Stimulated activated CD8-positive, alpha-beta memory T cell treated with anti-CD3 and anti-CD28 coated beads, Interleukin-15, amount 100 ng/mL, for 1 hour (primary cell): ENCODE results near the gene ZDBF2.
"Not testable (repeated sequence)": the region's sequence is repeated elsewhere in the genome, so short reads cannot be mapped to it uniquely, and the experiment has no call there.

Source experiments
- DNase-seq: peaks from one replicate; pipeline ENCODE4 v3.0.0-alpha.2; 2020; ENCODE audit warnings: low read depth

Gene ZDBF2

DNA sequence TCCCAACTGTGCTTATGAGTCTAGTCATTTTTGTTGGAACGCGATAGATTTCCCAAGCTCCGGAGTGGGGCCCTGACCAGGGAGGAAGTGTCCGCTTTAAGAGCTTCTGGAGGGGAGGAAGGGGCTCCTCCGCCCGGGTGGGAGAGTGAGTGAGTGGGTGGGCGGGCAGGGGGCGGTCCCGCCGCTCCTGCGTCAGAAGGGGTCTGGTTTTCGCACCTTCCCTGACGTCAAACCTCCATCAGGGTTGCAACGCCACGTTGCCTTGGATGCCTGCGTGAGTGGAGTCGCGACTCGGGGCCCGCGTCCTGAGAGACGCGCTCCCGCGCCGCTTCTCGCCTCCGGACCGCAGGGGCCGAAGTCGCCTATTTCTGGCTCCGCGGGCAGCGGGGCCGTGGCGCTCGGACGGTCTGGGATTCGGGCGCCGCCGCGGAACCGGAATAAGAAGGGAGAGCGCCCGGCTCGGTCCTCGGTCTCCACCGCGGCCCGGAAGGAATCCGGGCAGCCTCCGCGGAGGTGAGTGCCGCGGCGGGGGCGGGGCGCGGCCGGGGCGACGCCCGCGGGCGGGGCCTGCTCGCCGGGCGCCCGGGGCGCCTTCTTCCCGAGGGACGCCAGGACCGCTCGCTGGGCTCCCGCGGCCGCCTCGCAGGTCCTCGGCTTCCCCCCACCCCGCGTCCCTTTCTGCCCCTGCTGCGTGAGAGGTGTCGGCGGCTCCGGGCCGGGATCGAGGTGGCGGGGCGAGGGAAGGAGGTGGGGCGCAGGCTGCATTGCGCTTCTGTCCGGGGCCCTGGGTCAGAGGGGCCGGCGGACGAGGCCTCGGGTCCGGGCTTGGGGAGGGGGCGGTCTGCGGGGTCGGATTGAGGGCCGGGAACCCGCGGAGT lies at the start of gene ZDBF2:
Gene ZDBF2, plus strand, starts transcription at position 230 of the 878 bp plus-strand sequence. CDS start 7,187 bp downstream, outside the sequence.
- no peak for DNase-seq

DNA sequence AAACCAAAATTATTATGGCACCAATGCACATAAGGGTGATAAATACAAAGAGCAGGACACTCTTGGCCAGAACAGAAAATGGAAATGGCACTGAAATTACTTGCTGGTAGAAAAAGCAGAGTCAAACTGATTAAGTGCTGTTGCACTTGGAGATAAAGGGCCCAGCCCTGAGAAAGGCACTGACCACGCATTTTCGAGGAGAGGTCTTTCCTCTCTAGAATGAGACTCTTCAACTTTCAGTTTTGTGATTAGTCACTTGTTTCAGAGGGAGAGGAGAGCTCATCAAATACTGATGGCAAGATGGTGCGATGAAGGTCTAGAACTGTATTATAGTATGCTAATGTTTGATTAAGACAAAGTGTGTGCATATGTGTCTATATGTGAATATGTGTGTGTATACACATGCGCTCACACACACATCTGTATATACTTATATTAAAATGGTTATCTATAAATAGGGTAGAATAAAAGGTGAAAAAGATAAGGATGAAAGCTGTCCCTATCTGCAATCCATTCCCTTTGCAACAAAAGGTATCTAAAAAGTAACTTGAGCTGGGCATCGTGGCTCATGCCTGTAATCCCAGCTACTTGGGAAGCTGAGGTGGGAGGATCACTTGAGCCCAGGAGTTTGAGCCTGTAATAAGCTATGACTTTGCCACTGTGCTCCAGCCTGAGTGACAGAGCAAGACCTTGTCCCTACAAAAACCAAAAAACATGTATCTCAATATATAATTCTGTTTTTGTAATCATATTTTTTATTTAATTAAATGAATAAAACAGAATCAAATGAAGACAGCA lies 48.8 kb upstream of the ZDBF2 start:
- DNase-seq: no peak

DNA sequence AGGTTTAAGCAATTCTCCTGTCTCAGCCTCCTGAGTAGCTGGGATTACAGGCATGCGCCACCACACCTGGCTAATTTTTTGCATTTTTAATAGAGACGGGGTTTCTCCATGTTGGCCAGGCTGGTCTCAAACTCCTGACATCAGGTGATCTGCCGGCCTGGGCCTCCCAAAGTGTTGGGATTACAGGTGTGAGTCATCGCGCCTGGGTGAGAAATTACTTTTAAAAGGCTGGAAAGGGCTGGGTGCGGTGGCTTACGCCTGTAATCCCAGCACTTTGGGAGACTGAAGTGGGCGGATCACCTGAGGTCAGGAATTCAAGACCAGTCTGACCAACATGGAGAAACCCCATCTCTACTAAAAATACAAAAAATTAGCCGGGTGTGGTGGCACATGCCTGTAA lies 45.8 kb upstream of the ZDBF2 start:
- not testable (repeated sequence) for DNase-seq

DNA sequence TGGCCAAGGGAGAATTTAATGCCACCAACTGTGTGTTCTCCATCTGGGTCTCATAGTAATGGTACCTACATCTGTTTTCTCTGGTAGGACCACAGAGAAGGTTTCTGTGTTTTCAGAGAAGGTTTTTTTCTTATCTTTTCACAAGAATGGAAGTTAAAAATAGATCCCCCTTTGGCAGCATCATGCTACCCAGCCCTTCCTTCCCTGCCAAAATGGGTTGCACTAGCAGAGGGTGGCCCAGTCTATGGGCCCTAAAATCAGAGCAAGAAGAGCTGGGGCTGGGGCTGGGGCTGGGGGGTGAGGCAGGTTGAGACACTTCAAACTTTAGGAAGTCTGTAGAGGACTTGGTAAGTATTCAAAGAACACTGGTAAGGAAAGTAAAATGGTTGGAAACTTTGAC lies 44.8 kb upstream of the ZDBF2 start:
- no peak for DNase-seq

DNA sequence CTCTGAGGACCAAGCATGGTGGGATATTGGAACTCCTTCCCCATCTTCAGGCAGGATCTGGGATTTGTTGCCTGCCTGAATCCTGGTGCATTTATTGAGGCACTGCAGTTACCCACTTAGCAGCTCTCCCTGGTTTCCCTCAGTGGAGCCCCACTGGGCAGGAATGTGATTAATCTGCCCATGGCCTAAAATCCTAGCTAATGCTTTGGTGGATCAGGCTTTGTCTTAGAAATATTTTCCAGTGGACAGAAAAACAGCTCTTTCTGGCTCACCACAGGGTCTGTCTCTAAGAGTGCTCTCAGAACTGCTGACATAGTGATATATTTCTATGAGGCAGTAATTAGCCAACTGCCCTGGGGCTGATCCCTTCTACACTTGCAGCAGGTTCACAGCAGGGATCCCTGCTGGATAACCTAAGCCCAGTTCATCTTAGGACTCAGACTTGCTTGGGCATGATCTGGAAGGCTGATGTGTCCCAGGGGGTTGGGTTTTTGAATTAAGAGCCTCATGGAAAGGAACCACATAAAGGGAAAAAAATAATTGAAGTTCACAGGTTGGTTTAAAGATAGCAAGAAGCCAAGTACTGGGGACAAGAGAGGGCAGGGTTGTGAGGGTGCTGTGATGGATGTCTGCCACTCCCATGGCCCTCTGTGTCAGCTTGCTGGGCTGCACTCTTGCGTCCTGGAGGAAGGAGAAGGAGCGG lies 44.3 kb upstream of the ZDBF2 start:
- no peak for DNase-seq

DNA sequence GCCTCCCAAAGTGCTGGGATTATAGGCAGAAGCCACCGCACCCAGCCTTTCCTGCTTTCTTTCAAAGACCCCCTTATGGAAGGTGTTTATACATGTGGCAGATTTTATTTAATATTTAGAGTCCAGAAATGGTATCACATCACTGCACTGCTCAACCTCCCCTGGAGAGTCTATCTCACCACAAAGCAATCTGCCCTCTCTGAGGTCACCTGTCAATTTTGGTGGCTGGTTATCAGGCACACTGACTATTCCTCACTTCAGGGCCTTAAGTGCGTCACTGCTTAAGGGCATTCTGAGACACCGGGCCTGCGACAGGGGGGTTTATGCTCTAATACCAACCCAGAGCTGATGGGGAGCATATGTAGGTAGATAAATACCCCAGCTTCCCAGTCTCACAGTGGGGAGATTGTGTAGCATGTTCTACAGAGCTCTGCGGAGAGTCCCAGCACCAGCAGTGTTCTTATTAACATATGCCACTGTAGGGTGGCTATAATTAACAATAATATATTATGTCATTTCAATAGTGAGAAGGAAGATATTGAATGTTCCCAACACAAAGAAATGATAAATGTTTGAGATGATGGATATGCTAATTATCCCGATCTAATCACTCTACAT lies 42.7 kb upstream of the ZDBF2 start:
- no peak for DNase-seq

DNA sequence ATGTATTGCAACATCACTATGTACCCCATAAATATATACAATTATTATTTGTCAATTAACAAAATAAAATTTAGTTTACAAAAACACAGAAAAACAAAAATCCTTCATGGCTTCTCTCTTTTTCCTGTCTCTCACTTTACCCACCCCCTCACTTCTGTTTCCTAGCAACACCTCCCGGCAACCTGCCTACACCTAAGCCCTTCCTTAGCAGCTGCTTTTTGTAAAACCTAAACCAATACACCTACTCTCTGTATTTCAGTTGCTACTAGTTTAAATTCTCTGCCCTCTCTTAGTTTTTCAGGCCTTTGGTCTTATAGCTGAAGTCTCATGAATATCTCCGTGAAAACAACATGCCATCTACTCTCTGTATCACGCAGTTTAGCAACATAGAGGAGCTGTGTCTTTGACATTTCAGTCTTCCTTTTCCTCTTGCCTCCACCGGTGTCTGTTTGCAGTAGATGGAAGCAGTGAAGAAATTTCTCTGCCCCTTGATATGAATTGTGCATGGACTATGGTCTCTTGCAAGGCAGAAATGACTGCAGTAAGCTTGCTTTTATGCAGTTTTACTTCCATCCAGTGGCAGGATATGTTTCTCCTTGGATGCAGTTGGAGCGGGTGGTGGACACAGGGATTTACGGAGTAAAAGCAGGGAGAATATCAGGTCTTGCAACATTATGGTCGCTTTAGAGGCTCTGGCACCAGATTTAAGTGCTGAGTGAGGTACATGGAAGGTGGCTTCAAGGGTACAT lies 42.0 kb upstream of the ZDBF2 start:
- DNase-seq: no peak

DNA sequence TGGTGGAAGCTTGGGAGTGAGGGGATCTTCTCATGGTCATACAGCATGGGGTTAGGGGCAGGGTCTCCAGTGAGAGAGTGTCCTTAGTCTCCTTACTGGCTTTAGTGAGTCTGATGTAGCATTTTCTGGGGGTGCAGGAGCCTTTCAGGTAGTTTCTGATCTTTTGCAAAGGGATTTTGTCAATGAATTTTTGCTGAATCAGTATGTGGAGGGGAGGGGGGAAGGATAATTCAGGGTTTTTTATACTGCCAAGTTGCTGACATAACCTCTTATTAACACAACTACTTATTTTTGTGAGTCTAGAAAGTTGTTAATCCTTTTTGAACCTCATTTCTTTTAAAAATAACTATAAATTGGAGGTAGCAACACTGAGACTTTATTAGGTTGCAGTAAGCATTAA lies 35.3 kb upstream of the ZDBF2 start:
- no peak for DNase-seq

DNA sequence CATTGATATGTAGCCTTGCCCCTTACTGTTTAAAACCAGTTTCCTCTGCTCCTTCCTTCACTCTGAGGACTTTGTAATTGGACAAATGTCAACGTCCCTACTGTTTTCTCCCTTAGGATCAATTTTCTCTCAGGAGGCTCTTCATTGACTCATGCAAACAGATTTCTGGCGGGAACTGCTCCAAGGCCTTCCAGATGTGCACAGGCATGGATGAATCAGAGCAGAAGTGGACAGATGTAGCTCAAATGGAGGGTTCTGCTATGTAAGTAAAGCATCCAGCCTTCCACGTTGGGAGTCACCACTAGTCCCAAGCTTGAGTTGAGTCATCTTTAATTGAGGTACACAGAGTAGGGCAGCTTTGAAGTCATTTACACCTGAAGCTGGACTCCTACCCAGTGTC lies 34.1 kb upstream of the ZDBF2 start:
- no peak for DNase-seq

DNA sequence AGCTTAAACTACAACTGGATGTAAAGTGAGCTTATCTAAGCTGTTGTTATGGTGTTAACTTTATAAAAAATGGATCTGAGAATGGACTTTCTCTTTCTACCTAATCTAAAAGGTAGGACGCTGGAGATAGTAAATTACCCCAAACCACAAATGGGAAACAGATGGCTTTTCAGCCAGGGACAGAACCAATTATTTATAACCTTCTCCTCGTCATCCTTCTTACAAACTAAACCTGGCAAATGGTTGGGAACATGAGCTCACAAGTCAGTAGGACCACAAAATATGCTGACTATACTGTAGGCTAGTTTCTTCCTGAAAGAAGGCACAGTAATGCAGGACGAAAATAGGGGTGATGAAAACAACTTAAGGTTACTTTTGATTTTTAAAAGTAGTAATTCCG lies 32.7 kb upstream of the ZDBF2 start:
- no peak for DNase-seq

DNA sequence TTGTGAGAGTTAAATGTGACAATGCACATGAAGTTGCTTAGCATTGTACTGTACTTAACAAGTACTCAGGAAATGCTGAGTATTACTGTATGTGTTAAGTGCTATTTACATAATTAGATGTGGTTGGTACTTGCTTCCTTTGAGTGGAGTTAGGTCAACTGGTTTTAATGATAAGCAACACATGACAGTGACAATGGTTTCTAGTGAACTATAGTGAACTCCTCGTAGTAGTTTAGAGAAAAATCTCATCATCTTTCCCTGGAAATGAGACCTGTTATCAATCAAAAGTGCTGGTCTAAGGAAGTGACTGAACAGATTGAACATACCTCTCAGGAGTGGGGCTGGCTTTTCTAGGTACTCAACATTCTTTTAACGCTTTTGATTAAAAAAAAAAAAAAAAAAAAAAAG lies 29.2 kb upstream of the ZDBF2 start:
- no peak for DNase-seq

DNA sequence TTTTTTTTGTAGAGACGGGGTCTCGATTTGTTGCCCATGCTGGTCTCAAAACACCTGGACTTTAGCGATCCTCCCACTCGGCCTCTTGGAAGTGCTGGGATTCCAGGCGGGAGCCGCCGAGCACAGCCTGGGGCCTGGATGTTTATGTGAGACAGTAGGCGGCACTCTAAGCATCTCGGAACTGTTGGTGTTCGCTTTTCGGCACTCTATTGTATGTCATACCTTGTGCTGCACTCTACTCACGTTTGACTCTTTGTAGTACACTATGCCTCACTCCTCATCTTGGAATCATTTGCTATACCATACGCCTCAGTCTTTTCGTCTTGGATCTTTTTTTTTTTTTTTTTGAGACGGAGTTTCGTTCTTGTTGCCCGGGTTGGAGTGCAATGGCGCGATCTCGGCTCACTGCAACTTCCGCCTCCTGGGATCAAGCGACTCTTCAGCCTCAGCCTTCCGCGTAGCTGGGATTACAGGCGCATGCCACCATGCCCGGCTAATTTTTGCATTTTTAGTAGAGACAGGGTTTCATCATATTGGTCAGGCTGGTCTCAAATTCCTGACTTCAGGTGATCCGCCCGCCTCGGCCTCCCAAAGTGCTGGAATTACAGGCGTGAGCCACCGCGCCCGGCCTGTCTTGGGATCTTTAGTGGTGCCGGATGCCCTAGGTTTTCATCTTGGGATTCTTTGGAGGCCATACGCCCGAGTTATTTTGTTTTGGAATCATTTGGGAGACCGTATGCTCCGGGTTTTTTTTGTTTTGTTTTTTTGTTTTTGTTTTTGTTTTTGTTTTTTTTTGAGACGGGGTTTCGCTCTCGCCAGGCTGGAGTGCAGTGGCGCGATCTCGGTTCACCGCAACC lies 24.2 kb upstream of the ZDBF2 start:
- no peak for DNase-seq

DNA sequence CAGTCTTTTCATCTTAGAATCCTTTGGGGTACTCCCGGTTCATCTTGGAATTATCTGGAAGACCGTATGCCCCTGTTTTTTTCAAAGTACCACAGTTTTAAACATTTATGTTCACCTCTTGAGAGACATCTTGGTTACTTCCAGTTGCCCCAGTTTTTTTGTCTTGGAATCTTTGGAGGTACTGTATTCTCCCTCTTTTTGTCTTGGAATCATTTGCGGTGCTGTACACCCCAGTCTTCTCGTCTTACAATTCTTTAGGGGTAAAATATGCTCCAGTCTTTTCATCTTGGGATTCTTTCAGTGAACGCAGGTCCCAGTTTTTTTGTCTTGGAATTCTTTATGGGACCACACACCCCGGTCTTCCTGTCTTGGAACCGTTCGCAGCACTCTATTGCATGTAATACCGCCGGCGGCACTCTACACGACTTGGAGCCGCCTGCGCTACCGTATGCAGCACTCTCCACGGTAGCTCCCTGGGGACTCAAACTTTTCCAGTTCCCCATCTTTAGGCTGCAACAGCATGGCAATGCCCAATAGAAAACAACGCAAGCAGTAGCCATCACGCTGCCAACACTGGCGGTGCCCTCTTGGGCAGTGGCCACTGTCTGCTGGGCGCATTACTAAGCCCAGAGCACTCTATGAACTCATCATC lies 21.2 kb upstream of the ZDBF2 start:
- no peak for DNase-seq

DNA sequence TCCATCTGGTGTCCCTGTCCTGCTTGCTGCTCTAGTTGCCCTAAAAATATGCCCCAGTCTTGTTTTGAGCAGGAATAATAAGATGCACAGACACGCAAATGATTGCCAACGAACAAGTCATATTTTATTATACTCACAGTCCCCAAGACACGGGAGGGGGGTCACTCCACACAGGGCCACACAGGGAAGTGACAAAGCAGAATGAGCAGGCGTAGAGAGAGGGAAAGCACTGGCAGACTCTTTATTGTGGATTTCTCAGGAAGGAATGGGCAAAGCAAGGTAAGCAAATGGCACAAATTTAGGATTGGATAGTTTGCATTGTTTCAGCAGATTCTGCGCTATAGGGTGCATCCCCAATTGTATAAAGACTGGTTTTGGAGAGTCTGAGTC lies 20.7 kb upstream of the ZDBF2 start:
- DNase-seq: no peak

DNA sequence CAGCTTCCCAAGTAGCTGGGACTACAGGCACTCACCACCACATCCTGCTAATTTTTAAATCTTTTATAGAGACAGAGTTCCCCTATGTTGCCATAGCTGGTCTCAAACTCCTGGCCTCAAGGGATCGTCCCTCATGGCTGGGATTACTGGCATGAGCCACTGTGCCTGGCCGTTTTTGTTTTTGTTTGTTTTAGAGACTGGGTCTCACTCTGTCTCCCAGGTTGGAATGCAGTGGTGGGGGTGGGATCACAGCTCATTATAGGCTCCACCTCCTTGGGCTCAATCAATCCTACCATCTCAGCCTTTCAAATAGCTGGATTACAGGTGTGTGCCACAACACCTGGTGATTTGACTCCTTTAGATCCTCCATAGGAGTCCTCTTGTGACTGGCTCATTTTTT lies 19.5 kb upstream of the ZDBF2 start:
- DNase-seq: no peak

DNA sequence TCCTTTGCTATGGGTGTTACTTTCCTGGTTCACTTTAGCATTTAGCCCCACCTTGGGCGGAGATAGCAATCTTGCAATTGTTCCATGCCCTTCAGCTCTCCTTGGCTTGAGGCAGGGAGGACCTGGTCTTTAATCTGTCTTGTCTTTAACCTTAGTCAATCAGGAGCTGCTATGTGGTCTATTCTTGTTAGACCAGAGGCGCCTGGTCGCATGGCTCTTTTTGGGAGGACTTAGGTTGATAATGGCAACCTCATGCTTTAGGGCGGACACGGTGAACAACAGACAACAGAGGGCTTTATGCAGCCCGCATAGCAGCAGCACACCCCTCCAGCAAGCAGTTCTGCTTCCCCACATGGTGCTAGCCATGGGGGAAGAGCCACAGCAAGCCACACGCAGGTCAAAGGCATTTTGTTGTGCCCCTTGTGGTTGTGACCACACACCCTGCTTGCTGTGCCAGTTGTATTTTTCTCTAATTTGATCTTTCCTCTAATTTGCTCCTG lies 17.7 kb upstream of the ZDBF2 start:
- no peak for DNase-seq

DNA sequence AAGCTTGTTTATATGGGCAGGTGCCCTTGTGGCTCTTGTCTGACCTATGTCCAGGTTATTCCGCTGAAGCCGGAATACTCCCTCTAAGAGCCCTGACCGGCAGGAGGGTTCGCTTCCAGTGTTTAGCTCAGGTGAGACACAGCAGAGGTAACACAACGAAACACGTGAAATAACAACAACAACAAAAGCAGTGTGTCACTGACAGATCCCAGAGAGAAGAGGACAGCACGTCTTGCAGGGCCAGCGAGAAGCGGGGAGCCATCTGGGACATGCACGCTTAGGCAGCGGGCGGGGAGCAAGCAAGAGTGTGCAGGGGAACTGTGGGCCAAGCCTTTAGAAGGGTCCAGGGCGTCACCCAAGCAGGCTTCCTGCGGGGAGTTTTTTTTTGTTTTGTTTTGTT lies 17.1 kb upstream of the ZDBF2 start:
- no peak for DNase-seq

DNA sequence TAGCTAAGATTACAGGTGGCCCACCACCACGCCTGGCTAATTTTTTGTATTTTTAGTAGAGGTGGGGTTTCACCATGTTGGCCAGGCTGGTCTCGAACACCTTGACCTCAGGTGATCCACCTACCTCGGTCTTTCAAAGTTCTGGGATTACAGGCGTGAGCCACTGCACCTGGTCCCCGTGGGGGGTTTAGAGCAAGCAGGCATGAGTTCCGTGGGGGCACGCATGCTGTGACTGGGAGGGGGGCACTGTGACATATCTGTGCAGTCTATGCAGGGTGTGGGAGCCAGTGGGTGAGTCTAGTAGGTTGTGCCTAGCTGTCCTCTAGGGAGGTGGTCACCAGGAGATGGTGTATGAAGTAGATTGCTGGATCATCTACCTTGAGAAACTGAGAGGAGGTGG lies 16.6 kb upstream of the ZDBF2 start:
- no peak for DNase-seq

DNA sequence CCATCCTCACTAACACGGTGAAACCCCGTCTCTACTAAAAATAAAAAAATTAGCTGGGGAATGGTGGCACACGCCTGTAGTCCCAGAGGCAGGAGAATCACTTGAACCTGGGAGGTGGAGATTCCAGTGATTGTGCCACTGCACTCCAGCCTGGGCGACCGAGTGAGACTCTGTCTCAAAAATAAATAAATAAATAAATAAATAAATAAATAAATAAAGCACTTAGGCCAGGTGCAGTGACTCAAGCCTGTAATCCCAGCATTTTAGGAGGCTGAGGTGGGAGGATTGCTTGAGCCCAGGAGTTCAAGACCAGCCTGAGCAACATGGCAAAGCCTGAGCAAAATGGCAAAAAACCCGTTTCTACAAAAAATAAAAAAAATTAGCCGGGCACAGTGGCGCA lies 15.8 kb upstream of the ZDBF2 start:
- not testable (repeated sequence) for DNase-seq
